GM12801 (cell line): ENCODE data around the gene ARHGAP42.

Experiments
- TF ChIP-seq, protein P1 (sequence below): IDR thresholded peaks from one replicate; pipeline ENCODE4 v1.5.1; 2011; ENCODE audit warnings: control low read depth; ENCODE audit not compliant: insufficient read length; ENCODE audit errors: extremely low read depth

ARHGAP42 gene

DNA sequence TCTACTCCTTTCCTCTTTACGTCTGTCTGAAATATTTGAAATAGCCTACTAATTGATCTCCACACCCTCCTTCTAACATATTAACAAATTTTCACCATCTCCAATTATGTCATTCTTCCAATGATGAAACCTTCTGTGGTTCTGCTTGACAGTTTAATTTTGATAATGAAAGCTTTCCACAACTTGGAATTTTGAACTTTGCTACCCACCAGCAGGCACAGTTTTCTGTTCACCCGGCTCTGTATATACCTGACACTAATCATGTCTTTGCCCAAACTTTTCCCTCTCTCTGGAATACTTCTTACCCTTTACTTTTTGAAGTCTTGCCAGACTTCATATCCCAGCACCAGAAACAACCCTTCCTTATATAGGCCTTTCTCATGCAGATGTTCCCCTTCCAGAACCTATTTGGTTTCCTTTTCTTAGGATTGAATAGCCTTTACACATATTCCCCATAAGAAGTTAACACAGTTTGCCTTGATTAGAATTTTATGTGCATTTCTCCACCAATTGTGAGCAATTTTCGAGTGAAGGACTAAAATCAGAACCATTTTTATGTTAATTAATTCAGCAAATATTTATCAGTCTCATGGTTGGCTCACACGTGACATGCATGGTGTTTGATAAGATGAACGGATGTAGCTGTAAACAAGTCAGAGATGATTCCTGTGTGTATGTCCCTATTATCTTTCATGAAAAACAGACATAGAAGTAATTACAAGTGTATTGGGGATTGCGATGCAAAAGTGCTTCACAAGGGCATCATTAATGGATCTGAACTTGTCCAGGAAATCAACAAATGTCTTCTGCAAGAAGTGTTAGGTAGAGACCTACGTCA, 173.4 kb downstream of the ARHGAP42 start:
- TF ChIP-seq, protein P1, sequence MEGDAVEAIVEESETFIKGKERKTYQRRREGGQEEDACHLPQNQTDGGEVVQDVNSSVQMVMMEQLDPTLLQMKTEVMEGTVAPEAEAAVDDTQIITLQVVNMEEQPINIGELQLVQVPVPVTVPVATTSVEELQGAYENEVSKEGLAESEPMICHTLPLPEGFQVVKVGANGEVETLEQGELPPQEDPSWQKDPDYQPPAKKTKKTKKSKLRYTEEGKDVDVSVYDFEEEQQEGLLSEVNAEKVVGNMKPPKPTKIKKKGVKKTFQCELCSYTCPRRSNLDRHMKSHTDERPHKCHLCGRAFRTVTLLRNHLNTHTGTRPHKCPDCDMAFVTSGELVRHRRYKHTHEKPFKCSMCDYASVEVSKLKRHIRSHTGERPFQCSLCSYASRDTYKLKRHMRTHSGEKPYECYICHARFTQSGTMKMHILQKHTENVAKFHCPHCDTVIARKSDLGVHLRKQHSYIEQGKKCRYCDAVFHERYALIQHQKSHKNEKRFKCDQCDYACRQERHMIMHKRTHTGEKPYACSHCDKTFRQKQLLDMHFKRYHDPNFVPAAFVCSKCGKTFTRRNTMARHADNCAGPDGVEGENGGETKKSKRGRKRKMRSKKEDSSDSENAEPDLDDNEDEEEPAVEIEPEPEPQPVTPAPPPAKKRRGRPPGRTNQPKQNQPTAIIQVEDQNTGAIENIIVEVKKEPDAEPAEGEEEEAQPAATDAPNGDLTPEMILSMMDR, result no peak

DNA sequence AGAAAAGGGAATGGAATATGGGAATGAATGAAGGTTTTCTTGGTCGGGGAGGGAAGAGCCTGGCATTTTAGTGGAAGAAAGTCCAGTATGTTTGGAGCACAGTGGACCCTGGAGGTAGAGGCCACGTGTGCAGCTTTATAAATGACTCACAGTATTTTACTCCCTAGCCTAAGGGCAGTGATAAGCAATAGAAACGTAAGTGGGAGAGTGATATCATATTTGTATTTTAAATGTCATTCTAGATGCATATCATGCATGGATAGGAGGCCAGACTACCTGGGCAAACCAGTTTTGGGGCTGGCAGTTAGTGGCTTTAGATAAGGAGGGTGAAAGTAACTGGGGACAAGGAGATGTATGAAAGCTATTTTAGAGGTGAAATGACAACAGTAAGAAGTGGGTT, 174.1 kb downstream of the ARHGAP42 start:
- TF ChIP-seq, protein P1, result no peak

DNA sequence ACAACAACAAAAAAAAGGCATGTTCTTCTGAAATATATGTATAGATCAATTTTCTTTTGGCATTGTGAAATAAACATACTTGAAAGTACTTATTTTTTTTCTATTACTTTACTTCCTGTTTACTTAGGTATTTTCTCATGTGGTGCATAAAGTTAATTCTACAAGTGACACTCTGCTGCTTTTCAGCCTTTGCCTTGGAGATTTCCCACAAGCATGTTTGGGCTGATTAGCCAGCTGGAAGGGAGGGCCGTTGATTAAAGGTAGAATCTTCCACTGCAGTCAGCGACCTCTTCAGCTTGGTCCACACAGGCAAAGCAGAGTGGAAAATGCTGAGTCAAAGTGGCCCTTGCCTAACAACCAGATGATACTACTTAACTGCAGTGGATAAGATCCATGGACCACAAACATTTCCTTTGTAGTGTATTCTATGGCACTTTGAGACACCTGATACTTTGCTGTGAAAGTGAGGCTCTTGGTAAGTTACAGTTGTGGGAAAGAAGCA, 176.0 kb downstream of the ARHGAP42 start:
- TF ChIP-seq, protein P1, result no peak

DNA sequence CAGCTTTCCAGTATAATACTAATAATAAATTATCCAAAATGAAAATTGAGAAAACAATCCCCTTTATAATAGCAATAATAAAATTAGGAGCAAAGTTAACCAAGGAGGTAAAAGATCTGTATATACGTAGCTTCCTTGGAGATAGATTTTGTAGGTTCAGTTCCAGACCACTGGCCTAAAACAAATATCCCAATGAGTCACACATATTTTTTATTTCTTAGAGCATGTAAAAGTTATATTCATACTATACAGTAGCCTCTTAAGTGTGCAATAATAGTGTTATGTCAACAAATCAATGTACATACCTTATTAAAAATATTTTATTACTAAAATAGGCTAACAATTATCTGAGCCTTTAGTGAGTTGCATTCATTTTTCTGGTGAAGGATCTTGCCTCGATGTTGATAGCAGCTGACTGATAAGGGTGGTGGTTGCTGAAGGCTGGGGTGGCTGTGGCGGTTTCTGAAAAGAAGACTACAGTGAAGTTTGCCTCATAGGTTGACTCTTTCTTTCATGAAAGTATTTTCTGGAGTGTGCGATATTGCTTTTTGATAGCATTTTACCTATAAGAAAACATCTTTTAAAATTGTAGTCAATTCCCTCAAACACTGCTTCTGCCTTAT, 178.5 kb downstream of the ARHGAP42 start:
- TF ChIP-seq, protein P1, result no peak

DNA sequence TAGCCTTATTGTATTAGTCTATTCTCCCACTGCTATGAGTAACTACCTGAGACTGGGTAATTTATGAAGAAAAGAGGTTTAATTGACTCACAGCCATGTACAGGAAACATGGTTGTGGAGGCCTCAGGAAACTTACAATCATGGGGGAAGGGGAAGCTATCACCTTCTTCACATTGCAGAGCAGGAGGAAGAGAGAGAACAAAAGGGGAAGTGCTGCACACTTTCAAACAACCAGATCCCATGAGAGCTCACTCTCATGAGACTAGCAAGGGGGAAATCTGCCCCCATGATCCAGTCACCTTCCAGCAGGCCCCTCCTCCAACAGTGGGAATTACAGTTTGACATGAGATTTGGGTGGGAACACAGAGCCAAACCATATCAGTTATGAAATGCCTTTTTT, 179.4 kb downstream of the ARHGAP42 start:
- TF ChIP-seq, protein P1, result no peak

DNA sequence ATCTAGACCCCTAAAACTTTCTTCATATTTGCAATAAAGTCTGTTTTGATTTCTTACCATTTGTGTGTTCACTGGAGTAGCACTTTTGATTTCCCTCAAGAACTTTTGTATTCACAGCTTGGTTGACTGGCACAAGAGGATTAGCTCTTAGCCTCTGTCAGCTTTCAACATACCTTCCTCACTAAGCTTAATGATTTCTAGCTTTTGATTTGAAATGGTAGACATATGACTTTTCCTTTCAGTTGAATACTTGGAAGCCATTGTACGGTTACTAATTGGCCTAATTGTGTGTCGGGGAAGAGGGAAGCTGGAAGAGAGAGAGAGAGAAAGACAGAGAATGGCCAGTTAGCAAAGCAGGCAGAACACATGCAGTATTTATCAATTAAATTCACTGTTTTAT, 180.5 kb downstream of the ARHGAP42 start:
- TF ChIP-seq, protein P1, result no peak

DNA sequence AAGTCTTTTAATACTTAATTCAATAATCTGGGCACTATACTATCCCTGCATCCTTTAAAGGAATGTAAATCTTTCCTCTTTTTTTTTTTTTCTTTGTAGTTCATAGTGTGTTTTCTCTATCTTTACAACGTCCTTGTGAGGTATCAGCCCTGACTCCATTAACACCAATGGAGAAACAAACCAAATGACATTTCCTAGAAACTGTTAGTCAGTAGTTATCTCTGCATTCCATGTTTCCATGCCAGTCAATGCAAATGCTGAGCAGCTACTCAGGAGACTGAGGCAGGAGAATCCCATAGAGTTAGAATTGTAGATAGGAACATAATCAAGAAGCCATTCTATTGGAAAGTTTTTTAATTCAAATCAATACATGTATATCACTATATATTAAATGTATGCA, 182.2 kb downstream of the ARHGAP42 start:
- TF ChIP-seq, protein P1, result no peak
